ENCODE results near the gene PAX5.

PAX5 gene

GRCh38 chr9:36891341-36891811, 142.7 kb downstream of the PAX5 start:
- Histone ChIP-seq H3K4me3 (ENCODE audit: low read depth, low read length) (no peak overlapping the region), H3K27ac (no peak overlapping the region), H3K36me3 (replicated peaks) (no peaks in the 10 kb centered on the region), H3K27me3 (replicated peaks) (peaks cover 21% of the 10 kb centered on the region)
- no peak for TF ChIP-seq CTCF (IDR thresholded peaks at IDR 0.05; ENCODE audit: low read depth, low read length, missing control alignments)
- in situ Hi-C loops (cut with HindIII; ENCODE audit: low pct_ligation_motif_present, low sequenced_read_pairs) = no loop called here
- no peak for DNase-seq

GRCh38 chr9:36889844-36890243, 144.2 kb downstream of the PAX5 start:
- in situ Hi-C loops (cut with HindIII; ENCODE audit: low pct_ligation_motif_present, low sequenced_read_pairs) = no loop called here
- peaks cover 23% of the 10 kb centered on the region for H3K27me3 ChIP-seq (replicated peaks)
- no peak for TF ChIP-seq CTCF (IDR thresholded peaks at IDR 0.05; ENCODE audit: low read depth, low read length, missing control alignments)
- no peaks in the 10 kb centered on the region for H3K36me3 ChIP-seq (replicated peaks)
- H3K4me3 ChIP-seq (ENCODE audit: low read depth, low read length) = no peak overlapping the region
- no peak overlapping the region for H3K27ac ChIP-seq
- no peak for DNase-seq

- H3K36me3 ChIP-seq (replicated peaks) = no peaks in the 10 kb centered on the region
- peaks cover 24% of the 10 kb centered on the region for H3K27me3 ChIP-seq (replicated peaks)
- in situ Hi-C loops (cut with HindIII; ENCODE audit: low pct_ligation_motif_present, low sequenced_read_pairs) = no loop called here
- H3K4me3 ChIP-seq (ENCODE audit: low read depth, low read length) = no peak overlapping the region
- no peak for TF ChIP-seq CTCF (IDR thresholded peaks at IDR 0.05; ENCODE audit: low read depth, low read length, missing control alignments)
- DNase-seq = no peak
- H3K27ac ChIP-seq = no peak overlapping the region
Observed at GRCh38 chr9:36888551-36888950, 145.5 kb downstream of the PAX5 start.

GRCh38 chr9:36884721-36885120, 149.3 kb downstream of the PAX5 start:
- Histone ChIP-seq H3K4me3 (ENCODE audit: low read depth, low read length) (no peak overlapping the region), H3K27me3 (replicated peaks) (peaks cover 12% of the 10 kb centered on the region), H3K27ac (no peak overlapping the region), H3K36me3 (replicated peaks) (no peaks in the 10 kb centered on the region)
- in situ Hi-C loops (cut with HindIII; ENCODE audit: low pct_ligation_motif_present, low sequenced_read_pairs) = no loop called here
- no peak for DNase-seq
- TF ChIP-seq CTCF (IDR thresholded peaks at IDR 0.05; ENCODE audit: low read depth, low read length, missing control alignments) = no peak

- TF ChIP-seq CTCF (IDR thresholded peaks at IDR 0.05; ENCODE audit: low read depth, low read length, missing control alignments) = no peak
- Histone ChIP-seq H3K4me3 (ENCODE audit: low read depth, low read length) (no peak overlapping the region), H3K27me3 (replicated peaks) (peaks cover 16% of the 10 kb centered on the region), H3K36me3 (replicated peaks) (no peaks in the 10 kb centered on the region), H3K27ac (no peak overlapping the region)
- DNase-seq = no peak
- in situ Hi-C loops (cut with HindIII; ENCODE audit: low pct_ligation_motif_present, low sequenced_read_pairs) = no loop called here
Observed at GRCh38 chr9:36882594-36882993, 151.5 kb downstream of the PAX5 start.

GRCh38 chr9:36881743-36882441, 152.2 kb downstream of the PAX5 start:
- in situ Hi-C loops (cut with HindIII; ENCODE audit: low pct_ligation_motif_present, low sequenced_read_pairs) = no loop called here
- Histone ChIP-seq H3K4me3 (ENCODE audit: low read depth, low read length) (no peak overlapping the region), H3K27ac (no peak overlapping the region), H3K27me3 (replicated peaks) (peaks cover 20% of the 10 kb centered on the region), H3K36me3 (replicated peaks) (no peaks in the 10 kb centered on the region)
- DNase-seq = no peak
- TF ChIP-seq CTCF (IDR thresholded peaks at IDR 0.05; ENCODE audit: low read depth, low read length, missing control alignments) = no peak
